K562 (cell line): ENCODE measurements around the gene IRF5. TPM values are rescaled to one million over a fixed set of nuclear protein-coding genes. Genes with fewer than 3 reads are reported as not detected.

Experiments
- E2F8 ChIP-seq: fragments of 450-650 bp; IDR thresholded peaks from 2 replicates; pipeline ENCODE4 v1.7.1; 2018; ENCODE audit warnings: mild to moderate bottlenecking, low read depth; ENCODE audit not compliant: partially characterized antibody
- GTF2F1 ChIP-seq: IDR thresholded peaks from 2 replicates; pipeline ENCODE4 v1.6.1; 2011; ENCODE audit warnings: low read depth, low read length, improper control_type of control experiment
- HDAC1 ChIP-seq, 2 experiments: fragments of 450-650 bp; IDR thresholded peaks; 2 replicates each; pipeline ENCODE4 v1.6.1; 2016 to 2017; ENCODE audit warnings: inconsistent platforms in 1 of 2, mild to moderate bottlenecking in 1 of 2, moderate library complexity in 1 of 2
- NFE2 ChIP-seq: IDR thresholded peaks from 2 replicates; pipeline ENCODE4 v1.6.1; 2014; ENCODE audit warnings: antibody characterized with exemption, low read depth
- PHF21A ChIP-seq: fragments of 450-650 bp; IDR thresholded peaks from 2 replicates; pipeline ENCODE4 v1.6.1; 2017; ENCODE audit warnings: low read depth, borderline replicate concordance
- SMARCC2 ChIP-seq: fragments of 450-650 bp; IDR thresholded peaks from 2 replicates; pipeline ENCODE4 v1.6.1; 2017; ENCODE audit warnings: antibody characterized with exemption, moderate library complexity, mild to moderate bottlenecking, low read depth
- SMARCE1 ChIP-seq: fragments of 450-650 bp; IDR thresholded peaks from 2 replicates; pipeline ENCODE4 v1.7.1; 2016; ENCODE audit warnings: mild to moderate bottlenecking
- TRIM25 ChIP-seq: fragments of 450-650 bp; IDR thresholded peaks from 2 replicates; pipeline ENCODE4 v1.7.0; 2016; ENCODE audit warnings: borderline replicate concordance
- ZMIZ1 ChIP-seq, 2 experiments: fragments of 150-350 bp in 1 of 2; IDR thresholded peaks; 2 replicates each; pipeline ENCODE4 v1.6.1; 2012 to 2016; ENCODE audit warnings: low read depth in 2 of 2, low read length in 2 of 2, mild to moderate bottlenecking in 1 of 2, moderate library complexity in 1 of 2
- ZNF217 ChIP-seq: sonication (generic); formaldehyde crosslinking; IDR thresholded peaks from 2 replicates; pipeline ENCODE4 v1.8.0; 2022; ENCODE audit warnings: mild to moderate bottlenecking, missing genetic modification reagents
- ZNF347 ChIP-seq: fragments of 450-650 bp; formaldehyde crosslinking; IDR thresholded peaks from 2 replicates; pipeline ENCODE4 v1.4.0; 2020; ENCODE audit warnings: low read depth, mild to moderate bottlenecking, moderate library complexity
- ZNF354B ChIP-seq: fragments of 250-450 bp; sonication (Bioruptor Pico); IDR thresholded peaks from 2 replicates; pipeline ENCODE4 v1.4.0; 2020
- ZNF75A ChIP-seq: fragments of 450-650 bp; formaldehyde crosslinking; IDR thresholded peaks from 2 replicates; pipeline ENCODE4 v1.4.0; 2020; ENCODE audit warnings: mild to moderate bottlenecking
- ZNF785 ChIP-seq: fragments of 250-450 bp; sonication (Bioruptor Pico); IDR thresholded peaks from 2 replicates; pipeline ENCODE4 v1.4.0; 2020; ENCODE audit warnings: mild to moderate bottlenecking
- ZNF830 ChIP-seq: fragments of 250-450 bp; sonication (Bioruptor Pico); IDR thresholded peaks from 2 replicates; pipeline ENCODE4 v1.5.0; 2021; ENCODE audit warnings: mild to moderate bottlenecking
- polyA plus RNA-seq, 8 experiments: library from polyadenylated mRNA; depleted of rRNA in 4 of 8; stranded (reverse) in 5 of 8; unstranded in 3 of 8; fragments of >200 nt; fragmentation: Nextera tagmentation in 2 of 8; fragmentation: Illumina TruSeq in 1 of 8; extraction: Ambion mirVana in 2 of 8; extraction: Trizol in 1 of 8; gene quantifications; 2 replicates each; pipeline versions ENCODE4 v1.2.1 to v1.2.3, GENCODE V29; 2011 to 2014; ENCODE audit warnings: inconsistent platforms in 1 of 8, missing spikeins in 1 of 8
- total RNA-seq, 7 experiments: library from RNA; depleted of rRNA in 6 of 7; stranded (reverse); fragments of >200 nt in 6 of 7; fragmentation: Illumina TruSeq in 2 of 7; extraction: Trizol in 2 of 7; gene quantifications; 2 replicates each; pipeline versions ENCODE4 v1.2.1 to v1.2.3, GENCODE V29; 2011 to 2021; ENCODE audit warnings: low replicate concordance in 1 of 7
- TF ChIP-seq, protein P1 (sequence below): fragments of 250-450 bp; sonication (Bioruptor Pico); IDR thresholded peaks from 2 replicates; pipeline ENCODE4 v1.8.0; 2022; ENCODE audit warnings: inconsistent platforms, mild to moderate bottlenecking, moderate library complexity, borderline replicate concordance
- TF ChIP-seq, protein P2 (sequence below): sonication (generic); formaldehyde crosslinking; IDR thresholded peaks from 2 replicates; pipeline ENCODE4 v1.8.1; 2023; ENCODE audit warnings: mild to moderate bottlenecking, missing genetic modification reagents

IRF5 gene
- total and polyA plus RNA-seq, 9 of the 15 experiments (the other 6 are each of a cell fraction or from before 2014, with no cell fraction given): 0.04 TPM; not detected in 8

- TF ChIP-seq ZMIZ1 (IDR thresholded peaks at IDR 0.05; ENCODE audit: low read depth in 2 of 2, low read length in 2 of 2) (no peak), ZNF830 (CRISPR knock-in tag) (no peak), ZNF217 (CRISPR knock-in tag) (no peak), ZNF75A (CRISPR knock-in tag) (no peak), SMARCC2 (no peak), SMARCE1 (no peak), HDAC1 (IDR thresholded peaks at IDR 0.05) (peak in 1 of 2 experiments; percentile 23; a peak in 1 of 4 replicates), TRIM25 (no peak), NFE2 (no peak), PHF21A (0 out of 2 replicates have a peak, but pooled peaks have one; percentile 56), GTF2F1 (no peak), E2F8 (no peak), ZNF347 (CRISPR knock-in tag) (no peak), ZNF785 (no peak), ZNF354B (CRISPR knock-in tag) (no peak)
- TF ChIP-seq, protein P1, sequence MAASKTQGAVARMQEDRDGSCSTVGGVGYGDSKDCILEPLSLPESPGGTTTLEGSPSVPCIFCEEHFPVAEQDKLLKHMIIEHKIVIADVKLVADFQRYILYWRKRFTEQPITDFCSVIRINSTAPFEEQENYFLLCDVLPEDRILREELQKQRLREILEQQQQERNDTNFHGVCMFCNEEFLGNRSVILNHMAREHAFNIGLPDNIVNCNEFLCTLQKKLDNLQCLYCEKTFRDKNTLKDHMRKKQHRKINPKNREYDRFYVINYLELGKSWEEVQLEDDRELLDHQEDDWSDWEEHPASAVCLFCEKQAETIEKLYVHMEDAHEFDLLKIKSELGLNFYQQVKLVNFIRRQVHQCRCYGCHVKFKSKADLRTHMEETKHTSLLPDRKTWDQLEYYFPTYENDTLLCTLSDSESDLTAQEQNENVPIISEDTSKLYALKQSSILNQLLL (CRISPR knock-in tag): no peak
- TF ChIP-seq, protein P2, sequence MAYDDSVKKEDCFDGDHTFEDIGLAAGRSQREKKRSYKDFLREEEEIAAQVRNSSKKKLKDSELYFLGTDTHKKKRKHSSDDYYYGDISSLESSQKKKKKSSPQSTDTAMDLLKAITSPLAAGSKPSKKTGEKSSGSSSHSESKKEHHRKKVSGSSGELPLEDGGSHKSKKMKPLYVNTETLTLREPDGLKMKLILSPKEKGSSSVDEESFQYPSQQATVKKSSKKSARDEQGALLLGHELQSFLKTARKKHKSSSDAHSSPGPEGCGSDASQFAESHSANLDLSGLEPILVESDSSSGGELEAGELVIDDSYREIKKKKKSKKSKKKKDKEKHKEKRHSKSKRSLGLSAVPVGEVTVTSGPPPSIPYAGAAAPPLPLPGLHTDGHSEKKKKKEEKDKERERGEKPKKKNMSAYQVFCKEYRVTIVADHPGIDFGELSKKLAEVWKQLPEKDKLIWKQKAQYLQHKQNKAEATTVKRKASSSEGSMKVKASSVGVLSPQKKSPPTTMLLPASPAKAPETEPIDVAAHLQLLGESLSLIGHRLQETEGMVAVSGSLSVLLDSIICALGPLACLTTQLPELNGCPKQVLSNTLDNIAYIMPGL: no peak
These were observed 49.5 kb upstream of the IRF5 start (continued) for GRCh38 chr7:128888039-128888755.
